ENCODE data around the gene PDE3A. TPM values are rescaled to one million over a fixed set of nuclear protein-coding genes. Genes with fewer than 3 reads are reported as not detected.
A peak's percentile ranks its signal among the peaks of the same experiment; 100 is the strongest.

Gene PDE3A
- total and polyA plus RNA-seq, 2 of the 4 experiments (the other 2 are of a cell fraction) = 0.09 to 0.18 TPM

DNA sequence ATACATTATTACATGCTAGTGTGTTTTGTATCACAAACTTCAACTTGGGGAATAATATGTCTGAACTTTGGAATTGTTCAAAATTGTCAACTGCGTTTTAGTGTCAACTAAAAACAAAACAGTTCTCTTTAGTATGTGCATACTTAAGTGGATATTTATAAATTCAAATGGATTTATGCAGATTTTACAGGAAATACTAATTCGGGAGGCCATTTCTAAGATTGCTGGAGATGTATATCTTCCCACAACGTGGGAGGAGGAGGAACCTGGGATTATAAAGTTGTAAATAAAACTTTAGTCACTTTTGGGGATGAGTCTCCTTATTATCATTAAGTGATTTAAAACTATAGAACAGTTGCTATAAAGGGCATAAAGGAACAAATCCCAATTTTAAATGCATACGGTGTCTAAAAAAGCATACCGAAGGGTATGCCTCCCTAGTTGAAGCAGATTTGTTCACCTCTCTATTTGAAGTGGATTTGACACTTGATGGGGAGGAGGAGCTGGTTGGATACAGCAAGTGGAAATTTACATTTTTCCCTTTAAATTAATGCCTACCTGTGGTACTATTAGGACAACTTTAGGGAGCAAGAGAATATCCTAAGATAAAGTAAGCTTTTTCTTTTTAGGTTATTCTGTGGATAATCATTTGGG lies 2.7 kb downstream of the PDE3A start:
- H3K4me2 ChIP-seq (ENCODE audit: low read depth, low read length) = peak overlapping the region; percentile 27
- H2AK5ac ChIP-seq (ENCODE audit: low read depth, low read length) = no peak overlapping the region
- no peaks in the 10 kb centered on the region for H4K20me1 ChIP-seq (ENCODE audit: insufficient read depth, low read length)
- no peak for DNase-seq
- H3K27ac ChIP-seq (ENCODE audit: insufficient read depth, low read length) = no peak overlapping the region
- TF ChIP-seq RFX5 (IDR thresholded peaks at IDR 0.05; ENCODE audit: low read depth, low read length) = no peak
- in situ Hi-C loops (cut with MboI; ENCODE audit: low sequenced_read_pairs) (loop anchor here (10.0 kb wide), 1 partner anchor 456 kb away; no protein-coding TSS in a partner anchor), intact Hi-C loops (cut with micrococcal nuclease) (no loop called here), dilution Hi-C loops (cut with HindIII; ENCODE audit: low sequenced_read_pairs, unreplicated experiment) (no loop called here)
- H2AK9ac ChIP-seq (replicated peaks; ENCODE audit: low read depth, low read length, poor library complexity) = no peak overlapping the region
- no peak overlapping the region for H3K56ac ChIP-seq (ENCODE audit: extremely low read depth, insufficient read depth, low read length)
- H4K8ac ChIP-seq (ENCODE audit: low read depth in 2 of 2, low read length in 2 of 2) = no peak overlapping the region
- H3K9me1 ChIP-seq (ENCODE audit: insufficient read depth, low read length) = no peaks in the 10 kb centered on the region
- no peaks in the 10 kb centered on the region for H3K36me3 ChIP-seq (ENCODE audit: control insufficient read depth, insufficient read depth, low read length)
- no peak overlapping the region for H3K18ac ChIP-seq (ENCODE audit: low read depth, low read length)
- no peak overlapping the region for H3K4ac ChIP-seq (ENCODE audit: low read depth, low read length)
- H3K23ac ChIP-seq (ENCODE audit: low read depth, low read length) = no peak overlapping the region
- H3K4me3 ChIP-seq (ENCODE audit: insufficient read depth, low read depth, low read length) = no peak overlapping the region; the same call in 1 of the 2 replicates
- H4K91ac ChIP-seq (ENCODE audit: insufficient read depth, low read depth, low read length) = no peak overlapping the region
- ATAC-seq (ENCODE audit: low read depth) = no peak
- no TSS peak for BruUV-seq (replicated peaks)
- H3K79me1 ChIP-seq (ENCODE audit: low read depth in 1 of 2, low read length in 2 of 2) = no peaks in the 10 kb centered on the region
- no peak overlapping the region for H4K5ac ChIP-seq (ENCODE audit: low read depth, low read length)
- H2BK15ac ChIP-seq (ENCODE audit: low read depth, low read length) = no peak overlapping the region
- H2BK20ac ChIP-seq (ENCODE audit: low read depth, low read length) = no peak overlapping the region
- POLR2A ChIA-PET (ENCODE audit: unreplicated experiment) = no interaction called here
- H2BK120ac ChIP-seq (ENCODE audit: low read depth, low read length) = no peak overlapping the region
- WGBS, 2 experiments (ENCODE audit: extremely low coverage in 2 of 2, insufficient read length in 1 of 2) = no CpG with 5 or more reads among the region's 5 CpGs
- H2AFZ ChIP-seq (replicated peaks; ENCODE audit: low read length, poor library complexity) = no peak overlapping the region
- 0 out of 2 replicates have a peak overlapping the region, but pooled peaks have one; percentile 37 for H3K9ac ChIP-seq (ENCODE audit: low read depth, low read length)
- no peak overlapping the region for H2BK5ac ChIP-seq (ENCODE audit: low read depth, low read length, poor library complexity, severe bottlenecking)
- no peaks in the 10 kb centered on the region for H3K4me1 ChIP-seq (ENCODE audit: control insufficient read depth, insufficient read depth, low read length)
- CTCF ChIA-PET = no interaction called here
- no peaks in the 10 kb centered on the region for H3K27me3 ChIP-seq (ENCODE audit: control insufficient read depth, insufficient read depth, low read length)
- H3K9me3 ChIP-seq (ENCODE audit: control insufficient read depth, insufficient read depth, low read length) = no peaks in the 10 kb centered on the region
- H3K14ac ChIP-seq (replicated peaks; ENCODE audit: low read depth, low read length) = no peak overlapping the region

Data from IMR-90 (cell line).